HG03064 (cell line): ENCODE data around the gene NCOA4.
"Not testable (repeated sequence)": the region's sequence is repeated elsewhere in the genome, so short reads cannot be mapped to it uniquely, and the experiment has no call there.

Experiments used
- ATAC-seq: cut with Tn5 transposase; IDR thresholded peaks from one replicate; pipeline ENCODE4 v1.9.1; 2021; ENCODE audit warnings: low read depth; ENCODE audit not compliant: unreplicated experiment

NCOA4 gene

DNA sequence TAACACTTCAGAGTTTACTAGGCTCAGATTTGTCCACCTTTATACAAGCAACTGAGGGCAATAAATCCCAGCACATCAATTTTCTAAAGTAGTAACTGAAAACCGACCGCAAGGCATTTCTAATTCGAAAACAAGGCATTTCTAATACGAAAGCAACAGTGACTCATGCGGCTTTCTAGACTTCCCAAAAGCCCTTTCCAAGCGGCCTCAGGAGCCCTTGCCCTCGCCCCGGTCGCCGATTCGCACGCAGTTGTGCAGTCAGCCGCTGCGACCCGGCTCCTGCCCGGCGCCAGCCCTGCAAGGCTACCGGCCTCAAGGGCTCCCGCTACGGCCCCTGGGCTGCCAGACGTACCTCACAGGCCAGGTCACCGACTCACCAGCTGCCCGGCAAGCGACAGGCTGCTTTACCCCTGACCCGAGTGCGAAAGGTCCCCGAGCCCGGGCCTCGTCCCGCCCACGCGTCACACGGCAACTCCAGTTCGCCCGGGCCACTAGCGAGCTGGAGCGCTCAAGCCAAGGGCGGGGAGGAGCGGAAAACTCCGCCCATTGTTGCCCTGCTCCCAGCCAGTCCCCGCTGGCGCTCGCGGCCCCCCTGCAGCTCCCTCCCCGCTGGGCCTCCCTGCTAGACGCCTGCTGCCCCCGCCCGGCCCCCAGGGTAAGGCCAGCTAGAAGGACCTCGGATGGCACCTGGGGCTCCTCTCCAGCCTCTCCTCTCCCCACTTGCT lies 7.3 kb downstream of the NCOA4 start:
- peak; percentile 90 for ATAC-seq

DNA sequence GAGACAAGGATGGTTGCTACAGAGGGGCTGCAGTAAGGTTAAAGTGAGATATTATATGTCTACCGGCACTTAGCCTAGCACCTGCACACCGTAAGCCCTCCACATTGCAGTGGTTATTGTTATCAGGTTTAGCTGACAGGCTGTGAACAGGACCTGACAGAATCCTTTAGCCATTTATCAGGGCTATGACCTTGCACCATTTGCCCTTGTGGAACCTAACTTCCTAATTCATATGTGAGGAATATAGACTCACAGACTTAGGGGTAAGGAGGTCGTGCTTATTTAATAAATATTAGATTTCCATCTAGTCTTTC lies 10.1 kb downstream of the NCOA4 start:
- no peak for ATAC-seq

DNA sequence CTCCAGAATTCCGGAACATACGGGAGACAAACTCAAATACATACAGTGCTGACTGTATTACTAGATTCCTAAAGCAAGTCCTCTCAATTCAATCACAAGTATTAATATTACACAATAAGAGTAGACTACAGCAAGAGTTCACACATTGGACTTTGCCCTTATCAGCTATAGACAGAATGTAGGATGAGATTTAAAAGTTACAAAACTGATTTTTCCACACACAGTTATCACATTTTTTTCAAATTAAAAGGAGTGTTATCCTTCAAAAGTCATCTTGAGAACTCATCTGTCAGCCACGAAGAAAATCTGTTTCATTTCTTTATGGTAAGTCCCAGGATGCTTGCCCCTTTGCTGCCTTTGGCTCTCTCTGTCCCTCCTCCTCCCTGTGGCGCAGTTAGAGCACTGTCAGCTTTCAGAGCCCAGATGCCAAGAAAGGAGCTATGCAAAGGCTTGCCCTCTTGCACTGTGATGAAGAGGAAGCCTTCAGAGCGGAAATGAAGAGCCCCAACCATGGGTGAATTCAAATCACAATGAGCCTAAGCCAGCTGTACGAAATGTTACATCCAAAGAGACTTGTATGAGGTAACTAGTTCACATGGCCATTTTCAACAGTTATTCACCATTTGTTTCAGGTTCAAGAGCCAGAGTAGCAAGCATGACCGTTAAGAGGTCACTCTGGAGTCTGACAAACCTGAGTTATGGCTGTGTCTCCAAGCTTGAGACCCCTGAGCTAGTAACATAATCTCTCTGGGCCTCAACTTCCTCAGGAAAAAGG lies 10.7 kb downstream of the NCOA4 start:
- ATAC-seq: no peak

DNA sequence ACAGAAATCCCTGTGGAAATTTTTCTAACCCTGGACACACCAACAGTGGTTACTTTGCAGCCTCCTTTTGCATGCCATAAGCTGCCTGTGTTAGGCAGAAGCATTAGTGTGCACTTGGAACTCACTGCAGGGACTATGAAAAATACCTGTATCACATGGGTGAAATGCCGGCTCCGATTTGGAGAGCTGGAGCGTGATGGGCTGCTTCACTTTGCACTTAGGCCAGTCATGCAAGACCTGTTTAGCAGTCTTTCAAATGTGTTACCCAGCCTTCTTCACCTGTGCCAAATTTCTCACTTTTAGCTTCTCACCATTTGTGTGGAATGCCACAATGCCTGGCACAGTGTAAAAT lies 11.3 kb downstream of the NCOA4 start:
- ATAC-seq: no peak

DNA sequence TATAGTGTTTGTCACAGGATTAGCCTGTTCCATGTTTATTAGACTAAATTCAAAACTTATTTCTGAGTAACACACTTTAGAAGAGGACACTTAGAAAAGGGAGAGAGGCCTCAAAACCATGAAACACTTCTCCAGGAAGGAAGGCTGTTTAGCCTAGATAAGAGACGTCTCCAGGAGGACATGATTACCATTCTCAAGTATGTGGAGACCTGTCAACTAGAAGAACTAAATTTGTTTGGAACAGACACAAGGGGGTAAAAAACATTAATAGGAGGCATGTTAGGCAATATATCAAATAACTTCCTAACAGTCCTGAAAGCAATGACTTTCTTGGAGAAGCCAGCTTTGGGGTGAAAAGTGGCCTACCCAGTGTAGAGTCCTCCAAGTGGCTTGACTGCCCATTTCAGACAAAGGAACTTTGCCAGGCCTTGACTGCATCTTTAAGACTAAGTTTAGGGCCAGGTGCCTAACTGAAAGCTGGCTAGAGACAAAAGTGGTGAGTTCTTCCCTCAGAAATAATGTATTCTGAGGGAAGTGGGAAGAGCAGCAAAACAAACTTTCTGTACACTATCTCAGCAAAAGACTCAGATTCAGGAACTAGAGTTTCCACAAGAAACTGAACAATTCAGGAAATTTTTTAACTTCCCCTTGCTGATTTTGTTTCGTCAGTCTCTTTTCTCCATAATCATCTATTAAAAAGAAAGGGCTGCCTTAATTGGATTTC lies 11.8 kb downstream of the NCOA4 start:
- no peak for ATAC-seq

DNA sequence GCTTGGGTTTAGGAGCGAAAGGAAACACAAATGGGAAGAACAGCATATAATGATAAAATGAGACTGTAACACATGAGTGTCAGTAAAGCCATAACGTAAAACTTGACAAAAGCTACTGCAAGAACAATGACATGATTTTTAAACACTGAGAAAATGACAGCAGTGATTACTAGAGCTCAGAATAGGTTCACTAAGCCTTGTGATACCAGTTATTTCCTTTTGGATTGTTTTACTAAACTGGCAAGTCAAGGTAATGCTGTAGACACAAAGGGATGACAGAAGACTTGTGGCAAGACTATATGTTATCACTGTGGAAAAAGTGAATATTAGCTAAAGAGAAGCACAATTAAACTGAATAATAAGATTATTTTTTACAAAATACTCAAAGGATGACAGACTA lies 12.7 kb downstream of the NCOA4 start:
- no peak for ATAC-seq

DNA sequence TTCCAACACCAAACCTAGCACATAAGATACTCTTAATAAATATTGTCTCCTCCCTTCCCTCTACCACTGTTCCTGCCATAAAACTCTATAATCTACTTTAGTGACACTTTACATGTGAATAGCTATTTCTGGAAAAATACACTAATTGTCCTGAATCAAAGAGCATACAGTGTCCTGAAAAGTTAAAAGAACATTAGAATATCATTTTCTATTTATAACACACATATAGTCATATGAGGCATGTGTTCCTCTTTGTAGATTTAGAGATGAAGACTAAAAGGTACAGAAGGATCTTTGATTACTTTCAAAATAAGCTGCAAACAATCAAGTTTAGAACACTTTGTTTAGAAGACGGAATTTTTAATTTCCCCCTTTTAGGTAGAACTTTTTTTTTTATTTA lies 13.6 kb downstream of the NCOA4 start:
- no peak for ATAC-seq

DNA sequence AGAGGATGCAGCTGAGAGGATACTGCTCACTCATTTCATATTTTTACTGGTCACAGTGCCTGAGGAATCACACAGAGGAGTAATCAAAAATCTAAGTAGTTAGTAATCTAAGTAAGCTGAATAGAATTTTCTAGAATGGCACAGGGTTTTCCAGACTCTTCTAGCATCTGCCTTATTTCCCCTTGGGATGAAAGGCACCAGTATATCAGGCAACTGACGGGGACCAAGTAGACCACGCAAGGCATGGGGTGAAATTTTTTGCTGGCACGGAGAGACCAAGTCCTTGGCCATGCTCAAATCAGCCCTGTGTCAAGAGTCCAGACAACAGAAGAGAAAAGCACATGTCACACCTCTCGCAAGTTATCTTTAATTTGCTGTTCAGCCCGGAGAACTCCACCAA lies 14.2 kb downstream of the NCOA4 start:
- ATAC-seq: no peak

DNA sequence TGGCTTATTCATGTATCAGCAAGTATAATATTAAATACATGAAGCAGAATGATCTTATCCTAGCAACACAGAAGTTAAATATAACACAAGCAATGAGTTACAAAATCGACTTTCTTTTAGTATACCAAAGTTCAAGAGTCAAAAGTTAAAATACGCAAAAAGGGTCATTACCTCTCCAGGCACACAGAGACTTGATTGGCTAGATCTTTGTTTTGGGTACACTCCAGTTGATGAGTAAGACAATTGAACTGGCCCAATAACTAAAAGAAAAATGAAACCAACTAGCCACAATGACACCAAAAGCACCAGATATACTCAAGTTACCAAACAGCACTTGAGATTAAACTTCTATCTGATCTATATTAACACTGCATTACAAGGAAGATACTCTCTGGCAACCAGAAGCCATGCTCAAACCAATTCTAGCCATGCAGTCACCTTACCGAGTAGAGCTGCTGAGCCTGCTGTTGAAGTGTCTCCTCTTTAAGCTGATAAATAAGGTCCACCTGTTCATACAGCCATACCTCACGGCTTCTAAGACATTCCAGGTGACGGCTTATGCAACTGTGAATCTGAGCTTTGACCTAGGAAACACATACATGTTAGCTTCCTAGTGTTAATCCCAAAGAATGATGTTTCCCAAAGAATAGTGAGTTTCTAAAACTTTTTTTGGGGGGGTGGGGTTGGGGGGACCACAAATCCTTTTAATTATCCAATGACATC lies 15.6 kb downstream of the NCOA4 start:
- ATAC-seq: no peak

DNA sequence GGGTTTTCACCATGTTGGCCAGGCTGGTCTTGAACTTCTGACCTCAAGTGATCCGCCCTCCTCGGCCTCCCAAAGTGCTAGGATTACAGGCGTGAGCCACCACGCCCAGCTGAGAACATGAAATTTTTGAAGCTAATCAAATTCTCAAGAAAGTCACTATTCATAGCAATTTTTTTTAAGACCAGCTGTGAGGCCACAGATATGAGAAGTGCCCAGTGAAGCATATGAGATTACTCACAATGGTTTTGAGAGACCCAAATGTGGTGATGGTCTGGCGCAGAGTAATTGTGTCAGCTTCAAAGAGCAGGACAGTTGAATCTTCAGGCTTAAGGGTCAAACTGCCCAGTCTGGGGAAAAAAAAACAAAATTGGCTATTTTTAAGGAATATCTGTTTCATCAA lies 16.2 kb downstream of the NCOA4 start:
- ATAC-seq: no peak

DNA sequence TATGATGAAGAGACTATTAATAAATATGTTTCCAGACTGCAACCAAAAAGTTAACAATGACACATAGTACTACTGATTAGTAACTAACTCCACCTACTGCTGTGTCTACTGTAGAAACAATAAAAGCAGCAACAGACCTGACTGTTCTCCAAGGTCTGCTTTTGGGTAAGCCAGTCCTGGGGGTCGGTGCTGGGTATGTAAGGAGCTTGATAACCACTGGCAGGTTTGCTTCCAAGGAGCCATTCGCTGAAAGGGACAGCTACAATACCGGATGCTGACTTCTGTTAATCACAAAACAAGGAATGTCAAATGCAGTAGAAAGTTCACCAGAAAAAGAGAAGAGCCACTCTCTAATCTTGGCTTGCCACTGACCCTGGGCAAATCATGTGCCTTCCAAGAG lies 17.7 kb downstream of the NCOA4 start:
- ATAC-seq: no peak

DNA sequence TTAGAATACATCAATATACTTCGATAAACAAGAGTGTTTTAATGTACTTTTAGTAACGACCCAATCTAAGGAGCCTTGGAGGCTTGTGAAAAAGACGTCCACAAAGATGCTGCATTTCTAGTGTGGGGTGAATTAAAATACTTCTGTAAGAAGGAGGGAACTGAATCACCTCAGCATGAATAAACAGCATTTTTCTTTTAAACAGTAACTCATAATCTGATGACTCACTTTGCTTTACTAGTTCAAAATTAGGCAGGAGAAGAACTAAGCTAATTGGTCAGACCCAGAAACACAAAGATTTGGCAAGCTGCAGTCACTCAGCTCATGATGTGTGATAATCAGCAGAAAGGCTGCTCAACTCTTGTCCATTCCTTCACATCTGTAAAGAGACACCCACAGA lies 24.2 kb downstream of the NCOA4 start:
- ATAC-seq: no peak

DNA sequence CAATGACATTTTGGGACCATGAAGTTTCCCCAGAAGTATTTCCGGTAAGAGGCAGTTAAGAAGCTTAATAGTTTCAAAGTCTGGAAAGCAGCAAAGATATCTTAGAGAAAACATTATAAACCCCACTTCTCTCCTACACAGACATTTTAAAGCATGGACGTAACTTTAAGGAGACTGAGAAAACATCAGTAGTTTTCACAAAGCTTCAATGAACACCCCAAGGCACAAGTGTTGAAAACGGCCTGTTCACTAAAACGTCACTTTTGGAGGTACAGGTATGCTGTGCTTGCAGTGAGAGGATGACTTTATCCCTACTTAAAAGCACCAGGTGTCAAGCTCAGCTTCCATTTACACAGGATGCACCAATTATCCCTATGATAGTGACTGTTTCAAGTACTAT lies 25.0 kb downstream of the NCOA4 start:
- no peak for ATAC-seq

DNA sequence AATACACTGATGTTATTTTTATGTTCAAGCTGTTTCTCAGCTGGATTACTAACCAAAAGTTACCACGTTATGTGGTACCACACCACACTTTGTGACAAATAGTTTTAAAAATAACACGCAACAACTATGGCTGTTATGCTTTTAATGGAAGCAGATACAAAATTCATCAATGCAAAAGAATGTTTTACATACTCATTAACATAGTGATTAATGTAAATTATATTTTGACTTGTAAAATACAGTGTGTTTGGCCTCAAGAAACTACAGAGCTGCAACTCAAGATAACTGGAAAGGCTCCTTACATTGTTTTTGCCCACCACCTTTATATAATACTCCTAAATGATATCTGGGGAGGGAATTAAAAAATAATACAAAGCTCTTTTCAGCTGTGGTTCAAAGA lies 25.5 kb downstream of the NCOA4 start:
- ATAC-seq: no peak

DNA sequence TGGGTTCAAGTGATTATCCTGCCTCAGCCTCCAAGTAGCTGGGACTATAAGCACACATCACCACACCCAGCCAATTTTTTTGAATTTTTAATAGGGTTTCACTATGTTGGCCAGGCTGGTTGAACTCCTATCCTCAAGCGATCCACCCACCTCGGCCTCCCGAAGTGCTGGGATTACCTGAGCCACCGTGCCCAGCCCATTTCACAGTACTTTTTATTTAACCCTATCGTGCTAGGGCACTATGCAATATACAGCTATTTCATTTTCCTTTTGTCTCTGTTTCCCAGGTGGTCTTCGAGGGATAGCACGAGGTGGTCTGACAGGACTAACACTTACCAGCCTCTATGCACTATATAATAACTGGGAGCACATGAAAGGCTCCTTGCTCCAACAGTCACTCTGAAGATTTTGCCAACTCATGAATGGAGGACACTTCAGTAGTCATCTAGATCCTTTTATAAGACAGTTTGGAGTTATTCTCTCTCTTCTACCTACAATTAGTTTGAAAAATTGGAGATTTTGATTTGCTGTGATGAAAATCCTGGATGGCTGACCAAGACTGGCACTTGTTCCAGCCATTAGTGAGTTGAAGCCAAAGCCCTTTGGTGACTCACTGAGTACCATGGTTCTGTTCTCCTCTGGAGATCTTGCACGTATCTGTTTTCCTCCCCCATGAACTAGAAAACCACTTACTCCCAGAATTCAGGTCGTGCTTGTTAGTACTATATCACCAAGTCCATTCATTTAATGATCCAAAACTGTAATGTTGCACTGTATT lies 27.3 kb downstream of the NCOA4 start:
- ATAC-seq: no peak

DNA sequence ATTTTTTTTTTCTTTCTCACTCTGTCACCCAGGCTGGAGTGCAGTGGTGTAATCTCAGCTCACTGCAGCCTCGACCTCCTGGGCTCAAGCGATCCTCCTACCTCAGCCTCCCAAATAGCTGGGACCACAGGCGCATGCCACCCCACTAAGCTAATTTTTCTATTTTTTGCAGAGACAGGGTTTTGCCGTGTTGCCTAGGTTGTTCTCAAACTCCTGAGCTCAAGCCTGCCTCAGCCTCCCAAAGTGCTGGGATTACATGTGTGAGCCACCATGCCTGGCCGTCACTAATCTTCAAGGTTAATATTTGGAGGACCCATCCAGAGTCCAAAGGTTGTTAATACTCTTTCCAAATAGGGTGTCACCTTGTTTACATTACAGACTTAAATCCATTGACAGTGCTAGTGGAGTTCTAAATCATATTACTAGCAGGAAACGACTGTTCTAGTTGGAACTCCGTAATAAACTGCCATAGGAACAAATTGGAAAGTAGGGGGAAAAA lies 28.2 kb downstream of the NCOA4 start:
- not testable (repeated sequence) for ATAC-seq

DNA sequence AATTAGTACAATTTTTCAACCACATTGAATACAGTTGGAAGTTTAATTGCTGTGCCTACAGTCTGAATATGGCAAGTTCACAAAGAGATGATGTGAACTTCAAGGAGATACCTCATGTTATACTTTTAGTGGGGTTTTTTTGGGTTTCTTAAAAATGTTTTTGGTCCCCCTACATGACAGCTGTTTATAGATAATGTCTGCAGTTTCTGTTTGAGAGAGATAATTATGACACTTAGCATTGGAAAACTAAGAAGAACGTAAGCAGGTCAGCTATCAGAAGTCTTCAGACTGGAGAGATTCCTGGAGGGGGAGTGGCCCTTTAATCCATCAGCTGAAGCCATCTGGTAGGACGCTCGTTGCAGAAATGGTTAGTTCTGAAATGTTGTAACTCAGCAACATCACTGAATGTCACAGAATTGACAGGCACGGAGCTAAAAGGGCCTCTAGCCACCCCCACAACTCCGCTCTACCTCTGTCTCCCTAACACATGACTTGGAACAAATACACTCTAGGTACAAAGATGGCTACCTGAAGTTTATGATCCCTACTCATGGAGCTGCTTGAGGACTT lies 29.2 kb downstream of the NCOA4 start:
- no peak for ATAC-seq

DNA sequence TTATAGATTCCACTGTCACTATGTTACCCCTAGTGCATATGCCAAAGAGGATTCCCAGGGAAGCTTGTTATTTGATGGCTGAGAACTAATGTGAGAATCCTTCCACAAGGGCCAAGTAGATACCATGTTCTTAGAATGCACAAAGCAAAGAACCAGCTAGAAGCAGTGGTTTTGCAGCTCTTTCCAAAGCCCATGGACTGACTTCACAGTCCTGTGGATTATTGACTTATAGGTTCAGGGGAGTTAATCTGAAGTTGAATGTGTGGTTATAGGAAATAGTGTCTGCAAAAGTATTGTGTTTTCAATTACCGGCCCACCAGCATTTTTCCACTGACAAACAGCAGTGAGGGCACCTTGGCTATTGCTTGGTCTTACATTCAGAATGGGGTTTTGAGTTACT lies 29.9 kb downstream of the NCOA4 start:
- ATAC-seq: no peak

DNA sequence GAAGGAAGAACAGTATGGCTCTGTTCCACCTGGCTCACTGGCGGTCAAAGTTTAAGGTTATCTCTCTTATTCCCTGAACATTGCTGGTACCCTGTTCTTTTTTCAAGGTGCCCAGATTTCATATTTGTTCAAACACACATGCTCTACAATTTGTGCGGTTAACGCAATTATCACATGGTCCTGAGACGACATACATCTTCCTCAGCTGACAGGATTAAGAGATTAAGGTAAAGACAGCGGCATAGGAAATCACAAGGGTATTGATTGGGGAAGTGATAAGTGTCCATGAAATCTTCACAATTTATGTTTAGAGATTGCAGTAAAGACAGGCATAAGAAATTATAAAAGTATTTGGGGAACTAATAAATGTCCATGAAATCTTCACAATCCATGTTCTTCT lies 30.5 kb downstream of the NCOA4 start:
- not testable (repeated sequence) for ATAC-seq
